ENCODE measurements around the gene WNT1. TPM values are rescaled to one million over a fixed set of nuclear protein-coding genes. Genes with fewer than 3 reads are reported as not detected.

The WNT1 gene
- total and polyA plus RNA-seq, 2 donors (not counting 3 experiments of a cell fraction or from before 2014, with no cell fraction given), result not detected

GRCh38 chr12:48954061-48954460 lies 24.1 kb upstream of the WNT1 start:
- no peak overlapping the region for H3K4me2 ChIP-seq (ENCODE audit: insufficient read depth, low read length)
- peaks cover 67% of the 10 kb centered on the region for H3K79me2 ChIP-seq (ENCODE audit: control insufficient read depth, insufficient read depth, low read length)
- no peak overlapping the region for H3K27ac ChIP-seq (ENCODE audit: insufficient read depth, low read depth, low read length)
- intact Hi-C loops (cut with micrococcal nuclease) (no loop called here), dilution Hi-C loops (cut with MboI; ENCODE audit: extremely low pct_ligation_motif_present, low sequenced_read_pairs) (no loop called here)
- H3K9ac ChIP-seq (replicated peaks; ENCODE audit: extremely low read depth, insufficient read depth, low read length), result no peak overlapping the region
- ChIA-PET CTCF (interaction anchor here (1.0 to 3.3 kb wide), 3 partner anchors 24 to 43 kb away, joined by 3 to 15 read pairs (median 5); no protein-coding TSS in a partner anchor), POLR2A (no interaction called here)
- H3K36me3 ChIP-seq (ENCODE audit: control insufficient read depth in 2 of 2, extremely low read depth in 1 of 2, insufficient read depth in 2 of 2, low read length in 2 of 2), result peaks cover 4 to 6% of the 10 kb centered on the region in 2 experiments
- peaks cover 15% of the 10 kb centered on the region for H3K4me1 ChIP-seq (ENCODE audit: control insufficient read depth, extremely low read depth, insufficient read depth, low read length)
- H3K9me3 ChIP-seq (replicated peaks; ENCODE audit: control insufficient read depth, insufficient read depth, low read length), result no peaks in the 10 kb centered on the region
- no TSS peak for BruUV-seq (replicated peaks)
- H2AFZ ChIP-seq (ENCODE audit: low read depth, low read length), result no peak overlapping the region
- peaks cover 11% of the 10 kb centered on the region for H4K20me1 ChIP-seq (replicated peaks; ENCODE audit: control insufficient read depth, extremely low read depth, insufficient read depth, low read length)
- H3K9me1 ChIP-seq (replicated peaks; ENCODE audit: control insufficient read depth, extremely low read depth, insufficient read depth, low read length), result no peaks in the 10 kb centered on the region
- H3K4me3 ChIP-seq (replicated peaks in 1 of 3; ENCODE audit: insufficient read depth in 1 of 3, low read depth in 1 of 3, low read length in 3 of 3), result no peak overlapping the region
- FAIRE-seq (no peak), DNase-seq (ENCODE audit: low read depth, low spot score) (no peak)
- TF ChIP-seq CTCF (IDR thresholded peaks at IDR 0.05; ENCODE audit: extremely low read depth in 1 of 2, insufficient read depth in 1 of 2, low read depth in 1 of 2, low read length in 2 of 2) (no peak), POLR2A (IDR thresholded peaks at IDR 0.05; ENCODE audit: low read depth, low read length) (no peak), GATA2 (IDR thresholded peaks at IDR 0.05; ENCODE audit: insufficient read depth, insufficient read length, low read depth, low read length) (no peak), JUN (IDR thresholded peaks at IDR 0.05; ENCODE audit: borderline replicate concordance, insufficient read depth, insufficient read length, low read depth) (no peak), POLR2AphosphoS5 (IDR thresholded peaks at IDR 0.05; ENCODE audit: insufficient read depth, low read depth, low read length) (no peak), MAX (IDR thresholded peaks at IDR 0.05; ENCODE audit: insufficient read depth, insufficient read length) (no peak), EZH2 (IDR thresholded peaks at IDR 0.05; ENCODE audit: borderline replicate concordance, low read depth, low read length, severe bottlenecking) (no peak), FOS (IDR thresholded peaks at IDR 0.05; ENCODE audit: borderline replicate concordance, insufficient read depth, low read length) (no peak), MYC (IDR thresholded peaks at IDR 0.05; ENCODE audit: low read depth, low read length) (no peak)
- H3K27me3 ChIP-seq (ENCODE audit: control insufficient read depth in 2 of 2, insufficient read depth in 2 of 2, low read length in 2 of 2), result no peaks in the 10 kb centered on the region

Measured in endothelial cell of umbilical vein (primary cell).